NCI-H1436 treated with DMSO at 0.1 percent for 48 hours (cell line): ENCODE results near the gene TBL3.

Experiments used
- DNase-seq: peaks from one replicate; lab custom pipeline; 2025; lab: John Stamatoyannopoulos, UW

The TBL3 gene

DNA sequence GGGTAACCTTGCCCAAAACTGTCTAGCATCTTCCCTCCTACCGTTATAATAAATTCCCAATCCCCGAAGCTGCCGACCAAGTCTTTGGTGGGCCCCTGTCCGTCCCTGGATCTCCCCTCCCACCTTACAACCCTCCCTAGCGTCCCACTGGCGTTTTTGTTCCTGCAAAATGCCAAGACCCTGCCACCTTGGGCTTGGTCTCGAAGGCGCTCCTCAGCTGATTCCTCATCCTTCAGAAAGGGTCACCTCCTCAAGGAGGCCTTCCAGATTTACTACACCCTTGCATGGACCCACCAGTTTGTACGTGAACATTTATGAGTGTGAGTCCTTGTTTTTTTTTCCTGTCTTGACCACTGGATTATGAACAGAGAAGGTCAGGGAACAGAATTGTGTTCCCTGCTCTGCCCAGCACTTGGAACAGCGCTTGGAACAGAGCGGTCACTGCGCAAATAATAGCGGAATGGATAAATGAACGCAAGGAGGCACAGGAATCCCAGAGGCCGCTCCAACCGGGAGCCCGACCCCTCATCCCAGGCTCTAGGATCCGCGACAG lies 11.2 kb downstream of the TBL3 start:
- no peak for DNase-seq

- DNase-seq: no peak
Observed at GRCh38 chr16:1983544-1984346, 11.9 kb downstream of the TBL3 start, which contains the start of gene GFER. GFER (plus strand) TSS chr16:1984193; CDS start chr16:1984219, 26 bp downstream.

DNA sequence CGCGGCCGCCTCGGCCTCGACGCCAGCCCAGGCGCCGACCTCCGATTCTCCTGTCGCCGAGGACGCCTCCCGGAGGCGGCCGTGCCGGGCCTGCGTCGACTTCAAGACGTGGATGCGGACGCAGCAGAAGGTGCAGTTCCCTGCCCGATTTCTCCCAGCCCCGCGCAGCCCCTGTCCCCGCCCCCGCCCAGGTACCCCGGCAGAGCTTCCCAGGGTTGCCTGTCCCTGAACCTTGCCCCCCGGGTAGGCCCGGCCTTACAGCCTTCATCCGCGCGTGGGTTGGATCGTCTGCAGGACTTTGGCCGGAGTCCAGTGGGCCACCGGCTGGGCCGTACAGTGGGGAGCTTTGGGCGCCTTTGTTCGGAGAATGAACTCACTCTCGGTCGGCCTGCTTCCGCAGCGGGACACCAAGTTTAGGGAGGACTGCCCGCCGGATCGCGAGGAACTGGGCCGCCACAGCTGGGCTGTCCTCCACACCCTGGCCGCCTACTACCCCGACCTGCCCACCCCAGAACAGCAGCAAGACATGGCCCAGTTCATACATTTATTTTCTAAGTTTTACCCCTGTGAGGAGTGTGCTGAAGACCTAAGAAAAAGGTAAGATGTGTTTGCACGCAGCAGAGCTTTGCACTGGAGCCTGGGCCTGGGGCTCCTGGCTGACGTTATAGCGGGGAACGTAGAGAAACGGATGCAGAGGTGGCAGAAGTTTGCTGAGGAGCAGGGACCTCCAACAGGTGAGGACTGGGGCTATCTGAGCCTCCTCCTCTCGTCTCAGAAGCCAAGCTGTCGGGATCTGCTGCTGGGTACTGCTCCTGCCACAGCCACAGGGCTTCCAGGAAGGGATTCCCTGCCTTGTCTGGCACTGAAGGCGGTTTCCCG lies 12.7 kb downstream of the TBL3 start:
- DNase-seq: no peak

DNA sequence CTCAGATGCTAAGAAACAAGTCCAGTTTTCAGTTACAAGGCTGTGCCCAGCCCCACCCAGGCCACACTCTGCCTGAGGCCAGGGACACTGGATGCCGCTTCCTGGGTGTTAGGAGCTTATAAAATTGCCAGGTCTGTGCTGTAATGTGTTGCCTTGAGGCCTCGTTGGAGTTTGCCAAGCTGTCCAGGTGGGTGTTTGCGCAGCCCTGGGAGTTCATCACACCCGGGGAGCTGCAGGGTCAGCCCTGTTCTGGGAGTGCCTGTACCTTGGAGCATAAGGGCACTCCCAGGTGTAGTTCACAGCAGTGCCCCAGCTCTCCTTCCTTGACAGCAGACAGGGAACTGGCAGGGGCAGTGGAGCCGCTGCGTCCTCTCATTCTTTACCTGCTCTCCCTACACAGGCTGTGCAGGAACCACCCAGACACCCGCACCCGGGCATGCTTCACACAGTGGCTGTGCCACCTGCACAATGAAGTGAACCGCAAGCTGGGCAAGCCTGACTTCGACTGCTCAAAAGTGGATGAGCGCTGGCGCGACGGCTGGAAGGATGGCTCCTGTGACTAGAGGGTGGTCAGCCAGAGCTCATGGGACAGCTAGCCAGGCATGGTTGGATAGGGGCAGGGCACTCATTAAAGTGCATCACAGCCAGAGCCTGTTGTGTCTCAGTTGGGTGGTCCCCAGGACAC lies 13.8 kb downstream of the TBL3 start:
- DNase-seq: no peak

DNA sequence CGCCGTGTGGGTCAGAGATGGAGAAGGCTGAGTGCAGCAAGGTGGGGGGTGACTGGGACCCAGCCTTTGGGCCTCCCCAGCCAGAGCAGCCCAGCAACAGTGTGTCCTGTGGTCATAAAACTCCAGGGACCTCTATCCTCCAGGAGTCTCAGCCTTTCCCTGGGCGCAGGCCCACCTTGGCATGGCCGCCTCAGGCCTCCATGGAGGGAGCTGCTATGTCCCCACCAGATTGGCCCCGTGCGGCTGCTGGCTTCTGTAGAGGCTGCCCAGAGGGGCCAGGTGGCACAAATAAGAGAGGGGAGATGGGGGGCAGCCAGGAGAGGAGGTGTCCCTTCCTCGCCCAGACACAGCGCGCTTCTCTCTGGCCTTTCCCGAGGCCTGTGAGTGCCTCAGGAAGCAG lies 15.3 kb downstream of the TBL3 start:
- DNase-seq: no peak

DNA sequence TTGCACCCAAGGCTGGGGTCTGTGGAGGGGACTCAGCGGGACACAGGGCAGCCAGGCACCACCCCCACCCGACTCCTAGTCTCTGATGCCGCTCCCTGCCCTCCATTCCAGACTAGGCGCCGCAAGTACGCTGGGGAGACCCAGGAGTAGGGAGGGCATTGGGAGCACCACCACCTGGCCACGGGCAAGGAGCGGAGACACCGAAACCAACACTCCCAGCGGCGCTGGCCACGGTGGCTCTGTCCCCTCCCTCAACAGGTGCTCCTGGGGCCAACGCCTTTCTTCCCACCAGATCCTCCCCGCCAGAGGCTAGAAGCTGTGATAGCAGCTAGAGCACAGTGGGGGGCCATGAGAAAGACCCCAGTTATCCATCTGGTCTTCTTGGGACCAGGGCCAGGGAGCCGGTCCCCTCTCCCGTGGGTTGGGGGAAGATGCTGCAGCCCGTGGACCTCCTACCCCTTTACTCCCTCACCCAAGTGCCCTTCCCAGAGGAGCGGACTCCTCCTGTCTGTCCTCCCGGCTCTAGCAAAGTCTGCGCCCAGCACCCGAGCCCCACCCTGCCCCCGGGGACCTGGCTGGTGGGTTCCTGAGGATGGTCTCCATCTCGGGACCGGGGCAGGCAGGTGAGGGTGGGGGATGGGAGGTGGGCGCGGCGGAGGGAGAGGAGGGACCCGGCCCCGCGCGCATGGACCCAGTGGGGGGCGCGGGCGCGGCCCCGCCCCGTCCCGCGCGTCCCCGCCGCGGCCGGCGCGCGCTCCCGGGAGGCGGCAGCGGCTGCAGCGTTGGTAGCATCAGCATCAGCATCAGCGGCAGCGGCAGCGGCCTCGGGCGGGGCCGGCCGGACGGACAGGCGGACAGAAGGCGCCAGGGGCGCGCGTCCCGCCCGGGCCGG lies 17.6 kb downstream of the TBL3 start, which contains the start of gene SYNGR3:
SYNGR3 (plus strand) TSS at position 762 of the 892 bp plus-strand sequence. CDS start 133 bp downstream, outside the sequence.
- DNase-seq: no peak

DNA sequence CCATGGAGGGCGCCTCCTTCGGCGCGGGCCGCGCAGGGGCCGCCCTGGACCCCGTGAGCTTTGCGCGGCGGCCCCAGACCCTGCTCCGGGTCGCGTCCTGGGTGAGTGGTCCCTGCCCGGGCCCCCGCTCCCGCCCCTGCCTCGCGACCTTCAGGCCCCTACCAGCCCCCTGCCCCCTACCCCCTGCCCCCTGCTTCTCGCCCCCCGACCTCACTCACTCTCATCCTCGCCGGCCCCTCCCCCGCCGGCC lies 18.2 kb downstream of the TBL3 start:
- no peak for DNase-seq

DNA sequence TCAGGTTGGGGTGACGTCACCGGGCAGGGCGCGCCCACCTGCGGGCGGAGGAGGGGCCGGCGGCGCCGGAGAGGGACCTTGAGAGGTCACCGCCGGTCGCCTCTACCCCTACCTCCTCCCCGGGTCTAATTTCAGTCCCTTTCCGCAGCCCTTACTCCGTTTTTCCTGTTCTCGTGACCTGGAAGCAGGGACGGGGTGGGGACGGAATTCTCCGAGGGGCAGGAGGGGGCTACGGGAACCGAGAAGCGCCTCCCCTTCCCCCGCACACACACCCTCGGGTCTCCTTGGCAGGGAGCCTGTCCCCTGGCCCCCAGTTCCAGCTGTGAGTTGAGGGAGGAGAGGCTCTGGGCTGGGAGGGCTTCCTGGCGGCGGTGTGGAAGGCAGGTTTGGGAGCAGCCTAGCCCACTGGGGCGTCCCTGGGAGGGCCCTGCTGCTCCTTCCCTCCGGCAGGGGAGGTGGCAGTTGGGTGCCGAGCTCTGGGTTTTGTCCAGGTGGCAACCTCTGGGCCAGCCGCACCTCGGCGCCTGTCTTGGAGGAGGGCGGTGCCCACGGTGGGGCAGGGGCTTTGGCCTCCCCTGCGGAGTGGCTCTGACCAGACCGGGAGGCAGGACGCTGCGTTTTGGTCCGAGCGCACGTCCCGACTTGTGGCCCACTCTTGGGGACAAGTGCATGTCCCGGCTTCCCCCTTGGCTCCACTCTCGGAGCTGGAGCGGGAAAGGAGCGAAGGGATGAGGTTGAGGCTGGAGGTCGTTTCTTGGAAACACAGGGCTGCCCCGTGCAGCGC lies 18.7 kb downstream of the TBL3 start:
- no peak for DNase-seq

DNA sequence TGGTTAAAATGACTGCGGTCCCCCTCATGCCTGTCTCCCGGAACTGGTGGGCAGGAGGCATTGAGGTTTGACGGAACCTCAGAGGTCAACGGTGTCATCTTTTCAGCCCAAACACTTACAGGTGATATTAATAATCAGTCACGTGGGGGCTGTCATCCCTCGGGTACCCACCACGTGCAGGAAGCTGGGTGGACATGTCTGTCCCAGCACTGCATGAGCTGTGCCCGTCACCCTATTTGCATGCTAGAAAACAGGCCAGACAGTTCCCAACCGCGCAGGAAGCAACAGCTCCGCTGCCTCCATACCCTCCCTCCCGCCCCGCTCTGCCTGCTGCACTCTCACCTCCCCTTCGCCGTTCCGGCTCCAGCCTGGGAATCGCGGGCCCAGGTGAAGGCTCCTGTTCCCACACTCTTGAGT lies 19.3 kb downstream of the TBL3 start:
- no peak for DNase-seq

DNA sequence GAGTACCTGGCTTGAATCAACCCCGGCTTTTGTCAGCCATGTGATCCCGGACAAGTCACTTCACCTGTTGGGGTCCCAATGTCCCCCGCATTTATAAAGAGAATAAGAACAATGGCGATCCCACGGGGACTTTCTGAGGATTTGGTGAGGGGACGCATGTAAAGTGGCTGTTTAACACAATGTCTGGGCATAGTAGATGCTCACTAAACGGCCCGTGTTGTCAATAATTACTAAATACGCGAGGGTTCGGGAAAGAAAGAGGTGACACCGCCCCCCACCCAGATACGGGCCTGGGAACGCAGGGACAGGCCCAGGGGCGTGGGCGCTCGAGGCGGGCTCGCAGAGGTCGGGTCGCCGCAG lies 19.7 kb downstream of the TBL3 start:
- DNase-seq: no peak

DNA sequence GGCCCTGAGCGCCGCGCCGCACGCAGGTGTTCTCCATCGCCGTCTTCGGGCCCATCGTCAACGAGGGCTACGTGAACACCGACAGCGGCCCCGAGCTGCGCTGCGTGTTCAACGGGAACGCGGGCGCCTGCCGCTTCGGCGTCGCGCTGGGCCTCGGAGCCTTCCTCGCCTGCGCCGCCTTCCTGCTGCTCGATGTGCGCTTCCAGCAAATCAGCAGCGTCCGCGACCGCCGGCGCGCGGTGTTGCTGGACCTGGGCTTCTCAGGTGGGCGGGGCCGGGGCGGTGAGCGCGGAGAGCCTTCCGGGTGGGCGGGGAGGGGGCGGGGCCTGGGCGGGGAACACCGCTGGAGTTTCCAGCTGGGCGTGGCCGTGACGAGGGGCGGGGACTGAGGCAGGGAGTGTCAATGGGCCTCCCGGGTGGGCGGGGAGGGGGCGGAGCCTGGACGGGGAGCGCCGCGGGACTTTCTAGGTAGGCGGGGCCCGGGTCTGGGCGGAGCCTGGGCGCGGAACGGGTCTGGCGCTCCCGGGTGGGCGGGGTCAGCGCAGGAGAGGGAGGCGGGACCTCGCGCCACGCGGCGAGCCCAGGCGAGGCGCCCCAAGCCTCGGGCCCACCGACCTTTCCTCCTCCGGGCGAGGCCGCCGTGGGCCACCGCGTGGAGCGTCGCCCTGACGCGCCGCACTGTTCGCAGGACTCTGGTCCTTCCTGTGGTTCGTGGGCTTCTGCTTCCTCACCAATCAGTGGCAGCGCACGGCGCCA lies 20.3 kb downstream of the TBL3 start:
- DNase-seq: no peak

- DNase-seq: no peak
Observed at GRCh38 chr16:1992704-1993317, 21.0 kb downstream of the TBL3 start.

DNA sequence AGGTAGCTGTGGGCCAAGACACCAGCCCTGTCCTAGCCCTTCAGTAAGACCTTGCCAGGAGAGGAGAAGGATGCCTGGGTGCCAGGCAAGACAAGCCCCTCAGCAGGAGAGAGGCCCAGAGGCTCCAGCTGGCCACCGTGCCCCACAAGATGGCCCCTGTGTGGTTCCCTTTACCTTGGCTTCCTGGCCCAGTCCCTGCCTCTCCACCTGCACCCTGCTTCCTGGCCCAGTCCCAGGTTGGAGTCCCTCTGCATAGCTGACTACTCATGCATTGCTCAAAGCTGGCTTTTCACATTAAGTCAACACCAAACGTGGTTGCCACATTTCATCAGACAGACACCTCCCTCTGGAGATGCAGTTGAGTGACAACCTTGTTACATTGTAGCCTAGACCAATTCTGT lies 21.9 kb downstream of the TBL3 start:
- no peak for DNase-seq

- no peak for DNase-seq
Observed at GRCh38 chr16:1997494-1998359, 25.9 kb downstream of the TBL3 start.

GRCh38 chr16:1998360-1998835 lies 26.5 kb downstream of the TBL3 start:
- no peak for DNase-seq

GRCh38 chr16:1998852-1999801 lies 27.3 kb downstream of the TBL3 start:
- DNase-seq: no peak

DNA sequence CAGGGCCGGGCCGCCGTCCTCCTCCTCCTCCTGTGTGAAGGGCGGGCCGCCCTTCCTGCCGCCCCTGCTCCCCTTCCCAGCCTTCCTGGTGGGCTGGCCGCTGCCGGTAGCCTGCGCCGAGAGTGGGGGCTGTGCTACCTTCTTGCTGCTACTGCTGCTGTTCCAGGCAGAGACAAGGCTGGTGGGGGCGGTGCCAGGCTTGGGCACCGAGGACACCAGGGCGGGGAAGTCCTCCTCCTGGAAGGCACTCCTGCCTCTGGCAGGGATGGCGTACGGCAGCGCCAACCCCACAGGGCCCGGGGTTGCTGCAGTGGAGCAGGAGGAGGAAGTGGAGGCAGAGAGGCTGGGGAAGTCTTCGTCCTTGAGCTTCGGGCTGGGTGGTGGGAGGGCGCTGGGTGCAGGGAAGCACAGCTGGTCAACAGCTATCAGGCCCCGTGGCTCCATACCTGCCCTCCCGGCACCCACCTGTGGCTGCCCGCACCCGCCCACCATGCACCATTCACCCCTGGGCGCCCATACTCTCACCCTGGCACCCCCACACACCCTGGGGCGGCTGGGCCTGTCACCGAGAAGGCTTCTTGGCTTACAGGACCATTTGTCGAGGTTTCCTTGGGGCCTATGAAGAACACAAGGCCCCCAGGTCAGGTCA lies 28.1 kb downstream of the TBL3 start:
- DNase-seq: no peak
